K562 (cell line): ENCODE results near the gene DEFB114. TPM values are rescaled to one million over a fixed set of nuclear protein-coding genes. Genes with fewer than 3 reads are reported as not detected.

ENCODE experiments used
- C11orf30 ChIP-seq: fragments of 450-650 bp; IDR thresholded peaks from 2 replicates; pipeline ENCODE4 v1.6.1; 2016; ENCODE audit warnings: low read depth, mild to moderate bottlenecking
- FOXJ2 ChIP-seq: fragments of 200-800 bp; sonication (Bioruptor generic); IDR thresholded peaks from 2 replicates; pipeline ENCODE4 v1.6.1; 2016; ENCODE audit warnings: missing genetic modification characterization, missing compliant biosample characterization
- KLF10 ChIP-seq: fragments of 250-450 bp; sonication (Bioruptor Pico); IDR thresholded peaks from 2 replicates; pipeline ENCODE4 v1.6.1; 2021; ENCODE audit warnings: matching md5 sums
- MCM7 ChIP-seq, 2 experiments: fragments of 450-650 bp; IDR thresholded peaks; 2 replicates each; pipeline ENCODE4 v1.6.1; 2016 to 2018
- ZNF431 ChIP-seq: sonication (generic); formaldehyde crosslinking; IDR thresholded peaks from 2 replicates; pipeline ENCODE4 v1.8.0; 2022; ENCODE audit warnings: mild to moderate bottlenecking, missing genetic modification reagents
- polyA plus RNA-seq, 8 experiments: library from polyadenylated mRNA; depleted of rRNA in 4 of 8; stranded (reverse) in 5 of 8; unstranded in 3 of 8; fragments of >200 nt; fragmentation: Nextera tagmentation in 2 of 8; fragmentation: Illumina TruSeq in 1 of 8; extraction: Ambion mirVana in 2 of 8; extraction: Trizol in 1 of 8; gene quantifications; 2 replicates each; pipeline versions ENCODE4 v1.2.1 to v1.2.3, GENCODE V29; 2011 to 2014; ENCODE audit warnings: inconsistent platforms in 1 of 8, missing spikeins in 1 of 8
- total RNA-seq, 7 experiments: library from RNA; depleted of rRNA in 6 of 7; stranded (reverse); fragments of >200 nt in 6 of 7; fragmentation: Illumina TruSeq in 2 of 7; extraction: Trizol in 2 of 7; gene quantifications; 2 replicates each; pipeline versions ENCODE4 v1.2.1 to v1.2.3, GENCODE V29; 2011 to 2021; ENCODE audit warnings: low replicate concordance in 1 of 7
- TF ChIP-seq, protein P1 (sequence below), 2 experiments: fragments of 450-650 bp; IDR thresholded peaks; 2 replicates each; pipeline ENCODE4 v1.6.1; 2016; ENCODE audit warnings: mild to moderate bottlenecking in 2 of 2, borderline replicate concordance in 1 of 2, low read depth in 1 of 2, moderate library complexity in 1 of 2
- TF ChIP-seq, protein P2 (sequence below): sonication (generic); formaldehyde crosslinking; IDR thresholded peaks from 2 replicates; pipeline ENCODE4 v1.8.0; 2022; ENCODE audit warnings: mild to moderate bottlenecking, missing genetic modification reagents
- TF ChIP-seq, protein P3 (sequence below): fragments of 150-350 bp; IDR thresholded peaks from 2 replicates; pipeline ENCODE4 v1.6.1; 2014; ENCODE audit warnings: low read depth, mild to moderate bottlenecking, low read length, borderline replicate concordance
- TF ChIP-seq, protein P4 (sequence below), 2 experiments: fragments of 150-350 bp in 1 of 2; IDR thresholded peaks; 2 replicates each; pipeline ENCODE4 v1.6.1; 2012 to 2016; ENCODE audit warnings: low read depth in 2 of 2, low read length in 2 of 2, mild to moderate bottlenecking in 1 of 2, moderate library complexity in 1 of 2

Gene DEFB114
- total and polyA plus RNA-seq, 9 of the 15 experiments (the other 6 are each of a cell fraction or from before 2014, with no cell fraction given) = not detected

DNA sequence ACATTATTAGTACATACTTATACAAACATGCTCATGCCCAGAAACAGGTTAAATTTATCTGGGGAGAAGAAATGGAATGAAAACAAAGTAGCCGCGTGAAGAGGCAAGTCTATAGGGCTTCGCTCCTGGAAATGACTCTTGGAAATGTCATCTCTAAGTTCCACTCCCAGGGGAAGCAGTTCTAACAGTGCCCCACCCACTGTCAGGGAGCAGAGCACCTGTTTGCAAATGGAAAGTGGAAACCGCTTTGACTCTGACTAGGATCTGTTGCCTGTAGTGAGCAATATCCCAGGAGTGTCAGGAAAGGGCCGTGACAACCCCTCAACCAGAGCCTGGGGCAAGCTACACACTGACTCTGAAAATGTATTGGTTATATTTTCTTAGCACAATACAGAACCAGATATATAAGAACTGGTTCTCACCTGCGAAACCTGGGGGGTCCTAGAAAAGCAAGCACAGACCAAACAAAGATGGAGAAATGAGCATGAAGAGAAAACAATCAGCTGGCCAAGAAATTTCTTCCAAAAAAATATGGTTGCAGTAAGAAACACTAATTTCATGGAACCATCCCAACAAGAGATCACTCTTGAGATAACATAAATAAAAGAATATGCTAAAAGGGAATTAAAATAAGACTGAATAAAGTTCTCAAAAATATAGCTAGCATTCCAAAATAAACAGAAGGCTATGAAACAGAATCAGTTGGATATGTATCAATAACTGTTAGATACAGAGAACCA lies 50.2 kb downstream of the DEFB114 start (continued):
- TF ChIP-seq, protein P1, sequence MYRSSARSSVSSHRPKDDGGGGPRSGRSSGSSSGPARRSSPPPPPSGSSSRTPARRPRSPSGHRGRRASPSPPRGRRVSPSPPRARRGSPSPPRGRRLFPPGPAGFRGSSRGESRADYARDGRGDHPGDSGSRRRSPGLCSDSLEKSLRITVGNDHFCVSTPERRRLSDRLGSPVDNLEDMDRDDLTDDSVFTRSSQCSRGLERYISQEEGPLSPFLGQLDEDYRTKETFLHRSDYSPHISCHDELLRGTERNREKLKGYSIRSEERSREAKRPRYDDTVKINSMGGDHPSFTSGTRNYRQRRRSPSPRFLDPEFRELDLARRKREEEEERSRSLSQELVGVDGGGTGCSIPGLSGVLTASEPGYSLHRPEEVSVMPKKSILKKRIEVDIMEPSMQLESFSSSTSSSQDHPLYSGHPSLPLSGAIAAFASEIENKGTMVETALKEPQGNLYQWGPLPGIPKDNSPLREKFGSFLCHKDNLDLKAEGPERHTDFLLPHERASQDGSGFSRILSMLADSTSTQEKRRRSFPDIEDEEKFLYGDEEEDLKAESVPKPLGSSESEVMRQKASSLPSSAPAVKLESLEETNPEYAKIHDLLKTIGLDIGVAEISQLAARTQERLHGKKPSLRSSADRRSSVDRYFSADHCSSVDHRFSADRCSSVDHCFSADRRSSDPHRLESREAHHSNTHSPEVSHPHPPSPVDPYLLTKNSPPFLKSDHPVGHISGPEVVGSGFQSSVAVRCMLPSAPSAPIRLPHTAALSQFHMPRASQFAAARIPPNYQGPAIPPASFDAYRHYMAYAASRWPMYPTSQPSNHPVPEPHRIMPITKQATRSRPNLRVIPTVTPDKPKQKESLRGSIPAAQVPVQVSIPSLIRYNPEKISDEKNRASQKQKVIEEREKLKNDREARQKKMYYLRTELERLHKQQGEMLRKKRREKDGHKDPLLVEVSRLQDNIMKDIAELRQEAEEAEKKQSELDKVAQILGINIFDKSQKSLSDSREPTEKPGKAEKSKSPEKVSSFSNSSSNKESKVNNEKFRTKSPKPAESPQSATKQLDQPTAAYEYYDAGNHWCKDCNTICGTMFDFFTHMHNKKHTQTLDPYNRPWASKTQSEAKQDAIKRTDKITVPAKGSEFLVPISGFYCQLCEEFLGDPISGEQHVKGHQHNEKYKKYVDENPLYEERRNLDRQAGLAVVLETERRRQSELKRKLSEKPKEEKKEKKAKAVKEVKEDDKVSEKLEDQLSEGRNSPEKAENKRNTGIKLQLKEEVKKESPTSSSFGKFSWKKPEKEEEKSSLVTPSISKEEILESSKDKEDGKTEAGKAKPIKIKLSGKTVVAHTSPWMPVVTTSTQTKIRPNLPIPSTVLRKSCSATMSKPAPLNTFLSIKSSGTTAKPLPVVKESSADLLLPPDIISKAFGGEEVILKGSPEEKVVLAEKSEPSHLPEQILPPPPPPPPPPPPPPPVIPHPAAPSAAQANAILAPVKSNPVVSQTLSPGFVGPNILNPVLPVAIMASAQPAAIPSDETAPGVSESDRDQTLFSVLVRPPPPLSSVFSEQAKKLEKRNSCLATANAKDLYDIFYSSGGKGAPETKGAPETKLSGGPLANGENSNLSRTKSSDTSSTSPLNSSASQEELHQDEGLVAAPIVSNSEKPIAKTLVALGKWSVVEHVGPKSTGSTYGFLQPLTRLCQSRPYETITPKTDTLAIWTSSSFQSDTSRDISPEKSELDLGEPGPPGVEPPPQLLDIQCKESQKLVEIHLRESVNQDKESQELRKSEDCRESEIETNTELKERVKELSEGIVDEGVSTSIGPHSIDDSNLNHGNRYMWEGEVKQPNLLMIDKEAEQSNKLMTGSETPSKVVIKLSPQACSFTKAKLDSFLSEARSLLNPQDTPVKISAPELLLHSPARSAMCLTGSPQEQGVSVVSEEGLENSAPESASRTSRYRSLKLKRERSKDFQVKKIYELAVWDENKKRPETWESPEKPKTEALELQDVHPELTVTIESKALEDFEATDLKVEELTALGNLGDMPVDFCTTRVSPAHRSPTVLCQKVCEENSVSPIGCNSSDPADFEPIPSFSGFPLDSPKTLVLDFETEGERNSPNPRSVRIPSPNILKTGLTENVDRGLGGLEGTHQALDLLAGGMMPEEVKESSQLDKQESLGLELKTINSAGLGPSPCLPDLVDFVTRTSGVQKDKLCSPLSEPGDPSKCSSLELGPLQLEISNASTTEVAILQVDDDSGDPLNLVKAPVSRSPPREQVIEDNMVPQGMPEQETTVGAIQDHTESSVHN (IDR thresholded peaks at IDR 0.05; ENCODE audit: borderline replicate concordance in 1 of 2, low read depth in 1 of 2) = no peak
- TF ChIP-seq, protein P2, sequence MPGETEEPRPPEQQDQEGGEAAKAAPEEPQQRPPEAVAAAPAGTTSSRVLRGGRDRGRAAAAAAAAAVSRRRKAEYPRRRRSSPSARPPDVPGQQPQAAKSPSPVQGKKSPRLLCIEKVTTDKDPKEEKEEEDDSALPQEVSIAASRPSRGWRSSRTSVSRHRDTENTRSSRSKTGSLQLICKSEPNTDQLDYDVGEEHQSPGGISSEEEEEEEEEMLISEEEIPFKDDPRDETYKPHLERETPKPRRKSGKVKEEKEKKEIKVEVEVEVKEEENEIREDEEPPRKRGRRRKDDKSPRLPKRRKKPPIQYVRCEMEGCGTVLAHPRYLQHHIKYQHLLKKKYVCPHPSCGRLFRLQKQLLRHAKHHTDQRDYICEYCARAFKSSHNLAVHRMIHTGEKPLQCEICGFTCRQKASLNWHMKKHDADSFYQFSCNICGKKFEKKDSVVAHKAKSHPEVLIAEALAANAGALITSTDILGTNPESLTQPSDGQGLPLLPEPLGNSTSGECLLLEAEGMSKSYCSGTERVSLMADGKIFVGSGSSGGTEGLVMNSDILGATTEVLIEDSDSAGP (CRISPR knock-in tag) = no peak
- TF ChIP-seq FOXJ2 (tag) (no peak), KLF10 (CRISPR knock-in tag) (no peak), C11orf30 (no peak), ZNF431 (CRISPR knock-in tag) (no peak), MCM7 (IDR thresholded peaks at IDR 0.05) (no peak)
- TF ChIP-seq, protein P3, sequence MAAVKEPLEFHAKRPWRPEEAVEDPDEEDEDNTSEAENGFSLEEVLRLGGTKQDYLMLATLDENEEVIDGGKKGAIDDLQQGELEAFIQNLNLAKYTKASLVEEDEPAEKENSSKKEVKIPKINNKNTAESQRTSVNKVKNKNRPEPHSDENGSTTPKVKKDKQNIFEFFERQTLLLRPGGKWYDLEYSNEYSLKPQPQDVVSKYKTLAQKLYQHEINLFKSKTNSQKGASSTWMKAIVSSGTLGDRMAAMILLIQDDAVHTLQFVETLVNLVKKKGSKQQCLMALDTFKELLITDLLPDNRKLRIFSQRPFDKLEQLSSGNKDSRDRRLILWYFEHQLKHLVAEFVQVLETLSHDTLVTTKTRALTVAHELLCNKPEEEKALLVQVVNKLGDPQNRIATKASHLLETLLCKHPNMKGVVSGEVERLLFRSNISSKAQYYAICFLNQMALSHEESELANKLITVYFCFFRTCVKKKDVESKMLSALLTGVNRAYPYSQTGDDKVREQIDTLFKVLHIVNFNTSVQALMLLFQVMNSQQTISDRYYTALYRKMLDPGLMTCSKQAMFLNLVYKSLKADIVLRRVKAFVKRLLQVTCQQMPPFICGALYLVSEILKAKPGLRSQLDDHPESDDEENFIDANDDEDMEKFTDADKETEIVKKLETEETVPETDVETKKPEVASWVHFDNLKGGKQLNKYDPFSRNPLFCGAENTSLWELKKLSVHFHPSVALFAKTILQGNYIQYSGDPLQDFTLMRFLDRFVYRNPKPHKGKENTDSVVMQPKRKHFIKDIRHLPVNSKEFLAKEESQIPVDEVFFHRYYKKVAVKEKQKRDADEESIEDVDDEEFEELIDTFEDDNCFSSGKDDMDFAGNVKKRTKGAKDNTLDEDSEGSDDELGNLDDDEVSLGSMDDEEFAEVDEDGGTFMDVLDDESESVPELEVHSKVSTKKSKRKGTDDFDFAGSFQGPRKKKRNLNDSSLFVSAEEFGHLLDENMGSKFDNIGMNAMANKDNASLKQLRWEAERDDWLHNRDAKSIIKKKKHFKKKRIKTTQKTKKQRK = no peak
- TF ChIP-seq, protein P4, sequence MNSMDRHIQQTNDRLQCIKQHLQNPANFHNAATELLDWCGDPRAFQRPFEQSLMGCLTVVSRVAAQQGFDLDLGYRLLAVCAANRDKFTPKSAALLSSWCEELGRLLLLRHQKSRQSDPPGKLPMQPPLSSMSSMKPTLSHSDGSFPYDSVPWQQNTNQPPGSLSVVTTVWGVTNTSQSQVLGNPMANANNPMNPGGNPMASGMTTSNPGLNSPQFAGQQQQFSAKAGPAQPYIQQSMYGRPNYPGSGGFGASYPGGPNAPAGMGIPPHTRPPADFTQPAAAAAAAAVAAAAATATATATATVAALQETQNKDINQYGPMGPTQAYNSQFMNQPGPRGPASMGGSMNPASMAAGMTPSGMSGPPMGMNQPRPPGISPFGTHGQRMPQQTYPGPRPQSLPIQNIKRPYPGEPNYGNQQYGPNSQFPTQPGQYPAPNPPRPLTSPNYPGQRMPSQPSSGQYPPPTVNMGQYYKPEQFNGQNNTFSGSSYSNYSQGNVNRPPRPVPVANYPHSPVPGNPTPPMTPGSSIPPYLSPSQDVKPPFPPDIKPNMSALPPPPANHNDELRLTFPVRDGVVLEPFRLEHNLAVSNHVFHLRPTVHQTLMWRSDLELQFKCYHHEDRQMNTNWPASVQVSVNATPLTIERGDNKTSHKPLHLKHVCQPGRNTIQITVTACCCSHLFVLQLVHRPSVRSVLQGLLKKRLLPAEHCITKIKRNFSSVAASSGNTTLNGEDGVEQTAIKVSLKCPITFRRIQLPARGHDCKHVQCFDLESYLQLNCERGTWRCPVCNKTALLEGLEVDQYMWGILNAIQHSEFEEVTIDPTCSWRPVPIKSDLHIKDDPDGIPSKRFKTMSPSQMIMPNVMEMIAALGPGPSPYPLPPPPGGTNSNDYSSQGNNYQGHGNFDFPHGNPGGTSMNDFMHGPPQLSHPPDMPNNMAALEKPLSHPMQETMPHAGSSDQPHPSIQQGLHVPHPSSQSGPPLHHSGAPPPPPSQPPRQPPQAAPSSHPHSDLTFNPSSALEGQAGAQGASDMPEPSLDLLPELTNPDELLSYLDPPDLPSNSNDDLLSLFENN (IDR thresholded peaks at IDR 0.05; ENCODE audit: low read depth in 2 of 2, low read length in 2 of 2) = no peak
